Myocyte (in vitro differentiated cells): ENCODE measurements around the gene DCN. TPM values are rescaled to one million over a fixed set of nuclear protein-coding genes. Genes with fewer than 3 reads are reported as not detected.
A peak's percentile ranks its signal among the peaks of the same experiment; 100 is the strongest.

ENCODE experiments used
- DNase-seq: peaks from one replicate; pipeline ENCODE4 v3.0.0-alpha.2; 2012; ENCODE audit warnings: low read depth
- total RNA-seq: library from RNA; depleted of rRNA; stranded (reverse); fragments of >200 nt; gene quantifications from 2 replicates; pipeline ENCODE4 v1.2.3, GENCODE V29; 2014

Gene DCN
- total RNA-seq, 1 donor from 2014 or later = 356 TPM

DNA sequence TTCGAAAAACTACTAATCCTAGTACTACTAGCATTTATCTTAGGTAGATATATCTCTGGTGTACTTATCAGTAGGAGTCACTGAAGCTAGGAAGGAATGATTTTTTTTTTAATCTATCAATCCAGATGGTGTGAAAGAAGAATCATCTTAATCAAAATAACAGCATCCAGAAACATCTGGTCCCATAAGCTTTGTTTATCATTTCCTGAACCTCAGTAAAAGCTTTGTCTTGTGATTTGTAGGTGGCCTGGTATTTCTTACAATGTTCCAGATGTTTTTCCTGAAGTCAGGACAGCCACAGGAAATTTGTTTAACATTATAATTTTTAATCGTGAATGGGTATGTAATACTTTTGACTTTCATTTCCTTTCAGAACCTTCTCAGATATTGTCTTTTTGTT lies 43.3 kb downstream of the DCN start:
- DNase-seq = no peak

DNA sequence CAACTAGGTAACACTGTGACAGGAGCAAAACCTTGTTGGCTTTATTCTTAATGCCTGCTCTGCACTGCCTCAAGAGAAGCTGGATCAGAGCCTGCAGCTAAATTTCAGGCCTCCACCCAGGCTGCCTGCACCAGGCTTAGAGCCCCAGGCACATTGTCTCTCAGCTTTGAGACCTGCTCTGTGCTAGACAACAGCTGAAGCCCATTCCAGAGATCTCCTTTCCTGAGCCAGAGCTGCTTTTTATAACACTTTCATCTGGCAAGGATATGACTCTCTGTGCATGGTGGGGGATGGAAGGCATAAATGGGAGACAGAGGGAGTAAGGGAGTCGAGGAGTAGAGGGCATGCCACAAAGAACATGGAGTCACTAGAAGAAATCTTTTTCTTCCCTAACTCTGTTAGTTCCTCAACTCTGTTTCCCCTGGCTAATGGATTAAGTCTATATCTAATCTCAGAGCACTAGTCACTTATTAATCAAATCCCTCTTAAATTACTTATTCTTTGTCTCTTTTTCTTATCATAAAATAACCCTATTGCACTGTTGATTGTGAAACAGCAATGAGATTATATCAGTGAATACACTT lies 44.2 kb downstream of the DCN start:
- peak; percentile 83 for DNase-seq

DNA sequence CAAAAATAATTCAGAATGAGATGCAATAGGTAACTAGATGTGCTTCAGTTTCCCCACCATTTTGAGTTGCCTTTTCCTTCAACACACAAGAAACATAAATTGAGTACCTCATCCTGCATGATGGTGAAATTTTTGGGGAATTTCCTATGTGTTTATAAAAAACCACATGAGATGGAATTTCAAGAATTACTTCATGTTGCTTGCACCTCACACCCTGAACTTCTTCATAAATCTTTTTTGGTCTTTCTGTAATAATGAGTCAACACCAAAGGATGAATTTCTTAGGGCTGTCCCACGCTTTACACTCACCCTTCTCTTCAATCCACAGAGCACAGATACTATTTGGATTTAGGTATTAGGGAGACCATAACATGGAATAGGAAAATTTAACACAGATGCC lies 48.7 kb downstream of the DCN start:
- DNase-seq = peak; percentile 48

DNA sequence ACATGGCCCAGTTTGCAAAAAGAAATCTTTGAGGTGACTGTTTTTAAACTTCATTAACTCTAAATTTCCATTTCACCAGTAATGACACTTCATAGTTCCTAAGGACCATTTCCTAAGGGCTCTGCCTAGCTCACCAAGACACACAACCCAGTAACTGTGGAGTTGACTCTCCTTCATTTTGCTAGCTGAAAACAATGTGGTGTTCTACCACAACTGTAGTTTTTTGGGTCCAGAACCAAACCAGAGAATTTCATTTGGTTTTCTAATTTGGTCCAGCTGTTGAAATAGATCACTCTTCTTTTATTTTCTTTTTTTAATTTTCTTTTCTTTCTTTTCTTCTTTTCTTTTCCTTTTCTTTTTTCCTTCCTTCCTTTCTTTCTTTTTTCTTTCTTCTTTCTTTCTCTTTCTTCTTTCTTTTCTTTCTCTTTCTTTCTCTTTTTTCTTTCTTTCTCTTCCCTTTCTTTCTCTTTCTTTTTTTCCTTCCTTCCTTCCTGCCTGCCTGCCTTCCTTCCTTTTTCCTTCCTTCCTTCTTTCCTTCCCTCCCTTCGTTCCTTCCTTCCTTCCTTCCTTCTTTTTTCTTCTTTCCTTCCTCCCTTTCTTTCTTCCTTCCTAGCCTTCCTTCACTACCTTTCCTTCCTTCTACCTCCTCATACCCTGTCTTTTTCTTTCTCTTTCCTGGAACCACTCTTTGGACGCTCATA lies 52.8 kb downstream of the DCN start:
- no peak for DNase-seq

DNA sequence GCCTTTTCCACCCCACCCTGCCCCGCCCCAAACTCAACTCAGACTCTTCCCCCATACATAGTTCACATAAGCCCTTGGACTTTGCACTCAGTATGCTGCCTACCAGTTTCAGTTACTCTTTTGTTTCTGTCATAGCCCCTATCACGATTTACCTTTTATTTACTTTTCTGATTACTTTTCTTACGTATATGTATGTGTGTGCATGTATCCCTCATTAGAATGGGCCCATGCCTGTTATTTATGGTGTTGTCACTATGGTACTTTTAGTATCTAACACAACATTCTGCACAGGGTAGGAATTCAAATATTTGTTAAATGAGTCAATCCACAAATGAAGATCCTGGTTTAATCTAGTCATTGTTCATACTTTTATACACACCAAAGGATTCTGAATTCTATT lies 54.9 kb downstream of the DCN start:
- peak; percentile 33 for DNase-seq

DNA sequence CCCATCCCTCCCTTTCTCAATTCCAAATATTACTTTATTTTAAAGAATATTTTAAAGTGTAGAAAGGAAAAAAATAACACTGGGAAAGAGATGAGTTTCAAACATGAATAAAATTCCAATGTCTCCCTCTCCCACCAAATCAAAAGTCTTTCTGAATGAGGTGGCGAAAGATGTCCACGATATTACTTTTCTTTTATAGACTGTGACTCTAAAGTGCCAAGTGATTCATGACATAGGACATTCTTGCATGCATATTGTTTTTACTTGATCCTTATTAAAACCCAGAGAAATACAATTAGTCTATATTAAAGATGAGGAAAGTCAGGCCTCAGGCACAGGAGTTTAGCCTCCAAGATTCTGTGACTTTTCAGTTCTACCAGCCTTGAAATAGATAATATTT lies 55.3 kb downstream of the DCN start:
- DNase-seq = peak; percentile 39

DNA sequence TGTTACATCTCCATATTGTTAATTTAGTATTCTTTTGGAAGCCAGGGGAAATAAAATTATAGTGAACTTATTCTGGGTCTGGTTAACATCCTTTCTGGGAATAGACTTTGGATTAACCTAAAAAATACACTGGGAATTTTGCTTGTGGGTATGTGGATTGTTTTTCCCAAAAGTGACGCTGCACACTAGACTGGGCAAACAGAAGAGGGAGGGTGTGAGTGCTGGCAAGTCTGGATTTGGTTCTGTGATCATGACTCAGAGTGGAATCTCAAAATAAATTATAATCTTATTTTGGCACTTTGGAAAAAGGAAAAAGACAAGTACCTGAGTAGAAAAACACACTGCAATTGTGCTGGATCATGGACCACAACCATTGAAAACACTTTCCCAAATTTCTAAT lies 56.1 kb downstream of the DCN start:
- peak; percentile 59 for DNase-seq

DNA sequence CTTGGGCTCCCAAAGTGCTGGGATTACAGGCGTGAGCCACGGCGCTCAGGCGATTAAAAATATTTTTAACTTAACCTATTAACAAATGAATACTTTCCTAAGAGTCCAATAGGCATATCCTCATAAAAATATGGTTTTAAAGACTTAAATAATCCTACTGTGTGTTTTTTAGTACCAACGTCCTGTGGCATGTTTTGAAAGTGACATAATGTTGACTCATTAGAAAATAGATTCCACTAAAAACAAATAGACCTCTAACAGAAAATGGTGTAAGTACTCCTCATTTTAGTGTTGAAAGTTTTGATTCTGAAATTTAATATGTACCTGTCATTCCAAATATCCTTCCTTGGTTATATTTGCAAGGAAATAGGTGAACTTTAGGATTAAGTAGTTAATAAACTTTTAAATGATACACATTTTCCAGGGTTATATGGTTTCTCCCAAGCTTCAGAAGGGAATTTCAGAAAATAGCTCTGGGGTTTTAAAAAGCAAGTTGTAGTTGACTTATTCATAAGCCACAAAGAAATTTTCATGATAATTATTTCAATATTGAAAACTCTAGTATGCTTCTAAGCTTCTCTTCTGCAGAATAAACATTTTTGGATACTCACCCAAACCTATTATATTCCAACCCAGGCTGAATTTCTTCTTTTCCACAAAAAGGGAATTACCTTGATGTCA lies 59.2 kb downstream of the DCN start:
- DNase-seq = no peak

DNA sequence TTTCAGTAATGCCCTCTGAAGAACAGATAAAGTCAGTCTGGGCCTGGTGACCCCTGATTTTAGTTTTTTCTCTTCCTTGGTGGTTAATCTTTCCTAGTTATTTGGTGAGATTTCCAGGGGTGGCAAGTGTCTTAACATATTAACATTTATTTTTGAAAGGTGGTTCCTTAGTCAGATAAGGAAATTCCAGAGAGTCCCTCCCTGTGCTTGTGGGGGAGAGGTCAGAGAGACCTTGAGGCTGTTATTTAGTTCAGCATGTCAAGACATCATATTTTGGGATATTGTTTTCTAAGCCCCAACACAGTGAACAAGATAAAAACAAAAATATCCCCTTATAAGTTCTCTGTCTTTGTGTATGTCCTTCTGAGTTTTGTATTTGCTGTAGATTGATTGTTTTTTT lies 61.8 kb downstream of the DCN start:
- DNase-seq = no peak

DNA sequence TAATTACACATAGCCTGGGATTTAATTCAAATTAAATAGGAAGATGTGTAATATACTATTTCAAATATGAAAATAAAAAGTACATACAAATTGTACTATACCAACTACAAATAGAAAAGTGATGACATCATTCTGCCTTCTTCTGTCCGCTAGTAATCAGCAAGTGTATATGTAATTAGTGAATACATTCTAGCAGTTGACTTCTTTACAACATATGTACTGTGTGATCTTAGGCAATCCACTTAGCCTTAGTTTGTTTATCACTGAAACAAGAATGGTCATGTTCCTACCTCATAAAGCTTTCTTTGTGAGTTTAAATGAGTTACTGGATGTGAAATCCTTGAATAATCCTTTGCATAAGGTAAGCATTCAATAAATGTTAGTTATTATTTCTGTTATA lies 63.5 kb downstream of the DCN start:
- no peak for DNase-seq

DNA sequence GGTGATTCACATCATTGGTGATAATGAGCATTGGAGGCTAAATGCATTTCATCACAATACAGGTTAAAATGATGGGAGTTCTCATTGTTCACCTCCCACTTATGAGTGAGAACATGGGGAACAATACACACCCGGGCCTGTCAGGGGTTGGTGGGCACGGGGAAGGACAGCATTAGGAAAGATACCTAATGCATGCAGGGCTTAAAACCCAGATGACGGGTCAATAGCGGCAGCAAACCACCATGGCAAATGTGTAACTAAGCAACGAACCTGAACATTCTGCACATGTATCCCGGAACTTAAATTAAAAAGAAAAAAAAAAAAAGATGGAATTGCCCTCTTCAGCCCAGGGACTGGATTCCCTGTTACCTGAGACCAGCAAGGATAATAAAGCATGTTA lies 69.0 kb downstream of the DCN start:
- DNase-seq = no peak

DNA sequence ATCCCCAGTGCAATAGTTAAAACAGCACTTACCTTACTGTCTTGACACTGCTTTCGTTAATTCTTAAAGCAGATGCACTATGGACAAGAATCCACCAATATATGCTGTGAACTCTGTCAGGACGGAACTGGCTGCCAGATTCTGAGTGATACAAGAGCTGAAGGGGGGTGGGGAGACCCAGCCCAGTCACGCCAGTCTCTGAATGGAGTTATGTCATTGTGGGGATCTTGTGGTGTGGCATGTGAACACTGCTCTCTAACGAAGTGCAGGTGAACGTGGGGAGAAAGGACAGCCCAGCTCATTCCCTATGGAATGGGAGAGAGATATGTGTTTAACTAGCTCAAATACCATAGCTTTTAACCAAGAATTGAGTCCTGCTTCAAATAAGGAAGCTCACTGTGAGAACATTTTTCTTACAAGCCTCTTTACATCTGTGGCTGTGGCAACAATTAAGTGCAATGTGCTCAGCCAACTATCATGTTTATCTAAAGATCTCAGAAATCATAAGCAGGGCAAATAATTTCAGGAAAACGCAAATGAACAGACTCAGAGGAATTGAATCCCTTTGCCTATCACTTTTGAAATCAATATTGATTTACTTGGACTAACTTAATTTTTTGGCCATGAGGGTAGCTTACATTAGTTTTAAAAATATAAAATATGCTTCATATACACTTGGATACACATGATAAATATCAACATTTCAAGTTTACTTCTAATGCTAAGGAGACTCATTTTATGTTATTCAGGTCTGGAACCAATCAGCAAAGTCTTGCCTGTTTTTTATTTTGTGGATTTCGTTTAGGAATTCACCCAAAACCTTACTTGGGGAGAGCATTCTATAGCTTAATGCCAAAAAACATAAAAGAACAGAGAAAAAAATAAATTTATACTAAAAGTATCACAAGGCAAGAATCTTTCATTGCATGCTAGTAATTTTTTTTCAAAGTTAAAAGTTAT lies 71.0 kb downstream of the DCN start, which contains the start of gene LUM:
TSS of gene LUM (minus strand) at position 129 of the 960 bp plus-strand sequence. CDS start 2,515 bp downstream, outside the sequence.
- peak; percentile 76 for DNase-seq

DNA sequence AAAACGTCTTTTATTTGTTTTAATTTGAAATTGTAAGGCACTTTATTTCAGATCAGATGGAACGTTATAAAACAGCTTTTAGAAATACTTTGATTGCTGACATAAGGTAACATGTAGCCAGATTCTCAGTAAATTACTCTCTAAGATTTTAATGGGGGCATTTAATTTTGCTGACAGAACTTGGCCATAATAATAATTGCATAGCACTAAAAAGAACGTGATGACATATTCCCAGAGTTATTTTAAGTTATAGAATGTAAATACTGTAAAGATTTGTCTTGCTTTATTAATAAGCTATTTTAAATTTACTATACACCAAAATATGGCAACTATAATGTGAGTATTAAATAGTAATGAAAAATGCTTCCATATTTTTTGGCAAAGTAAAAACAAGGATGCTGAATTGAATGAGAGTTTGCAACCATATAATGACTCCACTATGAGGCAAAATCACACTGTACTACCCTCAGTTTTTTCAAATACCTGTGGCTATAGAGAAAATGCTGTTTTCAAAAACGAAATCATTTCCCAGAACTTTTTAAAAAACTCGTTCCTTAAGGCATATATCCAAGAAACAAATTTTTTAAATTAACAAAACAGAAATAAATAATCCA lies 72.2 kb downstream of the DCN start:
- DNase-seq = no peak

DNA sequence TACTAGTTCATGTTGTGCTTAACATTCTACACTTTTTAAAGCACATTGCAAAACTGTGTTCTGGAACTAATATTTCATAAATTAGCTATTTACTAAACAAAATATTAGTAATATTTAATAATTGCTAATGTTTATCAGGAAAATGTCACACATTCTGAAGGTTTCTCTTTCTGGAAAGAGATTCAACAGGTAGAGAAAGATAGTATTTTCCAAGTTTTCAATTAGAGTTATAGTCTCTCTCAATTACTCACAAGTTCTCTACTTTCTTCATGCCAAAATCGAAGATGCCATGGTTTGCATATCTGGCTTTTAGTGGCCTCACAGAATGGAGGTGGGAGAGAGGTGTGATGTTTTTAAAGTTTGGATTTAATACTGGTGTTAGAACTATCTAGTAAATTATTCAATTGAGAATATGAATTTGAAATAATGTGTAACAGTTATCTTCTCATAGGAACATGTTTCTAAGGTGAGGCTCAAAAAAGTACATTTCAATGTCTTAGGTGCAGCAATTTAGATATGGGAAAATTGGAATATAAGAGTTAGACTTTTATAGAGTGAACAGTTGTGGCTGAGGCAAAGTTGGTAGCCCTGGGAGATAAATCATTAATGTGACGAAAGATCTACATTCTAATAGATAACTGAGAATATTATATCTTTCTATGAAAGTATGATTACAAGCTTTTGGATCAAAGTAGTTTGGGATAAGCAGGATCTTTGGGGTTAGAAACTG lies 72.9 kb downstream of the DCN start:
- DNase-seq = no peak

DNA sequence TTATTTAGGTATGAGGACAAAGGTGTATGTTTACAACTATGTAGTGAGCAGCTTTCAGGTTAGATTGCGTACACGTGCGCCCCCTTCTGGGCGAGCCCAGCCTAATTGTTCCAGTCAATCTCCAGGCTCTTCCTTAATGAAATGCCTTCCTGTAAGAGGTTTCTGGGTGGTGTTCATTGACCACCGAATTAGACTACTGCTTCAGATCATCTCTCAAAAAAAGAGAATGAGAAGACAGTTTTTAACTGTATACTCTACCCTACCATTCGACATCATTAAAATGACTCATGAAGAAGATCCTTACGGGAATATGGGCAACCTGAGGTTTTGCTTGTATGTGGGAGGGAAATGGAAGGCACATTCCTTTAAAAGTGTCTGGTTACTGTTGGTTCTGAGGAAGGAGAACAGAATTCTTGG lies 73.5 kb downstream of the DCN start:
- DNase-seq = peak; percentile 68

DNA sequence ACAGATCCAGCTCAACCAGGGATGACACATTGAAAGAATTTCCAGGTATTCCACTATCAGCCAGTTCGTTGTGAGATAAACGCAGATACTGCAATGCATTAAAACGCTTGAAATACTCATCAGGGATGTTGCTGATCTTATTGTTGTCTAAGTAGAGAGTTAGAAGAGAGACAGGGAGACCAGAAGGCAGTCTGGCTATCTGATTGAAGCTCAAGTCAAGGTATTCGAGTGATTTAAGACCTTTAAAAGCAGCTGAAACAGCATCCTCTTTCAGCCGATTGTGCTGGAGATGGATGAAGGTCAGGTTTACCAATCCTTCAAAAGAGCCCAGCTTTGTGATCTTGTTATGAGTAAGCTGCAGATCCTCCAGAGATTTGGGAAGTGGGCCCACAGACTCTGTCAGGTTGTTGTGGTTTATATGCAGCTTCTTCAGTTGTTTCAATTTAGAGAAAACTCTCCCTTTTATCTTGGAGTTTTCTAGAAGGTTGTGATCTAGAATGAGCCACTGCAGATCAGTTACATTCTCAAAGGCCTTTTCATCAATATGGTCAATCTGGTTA lies 74.3 kb downstream of the DCN start:
- DNase-seq = no peak

DNA sequence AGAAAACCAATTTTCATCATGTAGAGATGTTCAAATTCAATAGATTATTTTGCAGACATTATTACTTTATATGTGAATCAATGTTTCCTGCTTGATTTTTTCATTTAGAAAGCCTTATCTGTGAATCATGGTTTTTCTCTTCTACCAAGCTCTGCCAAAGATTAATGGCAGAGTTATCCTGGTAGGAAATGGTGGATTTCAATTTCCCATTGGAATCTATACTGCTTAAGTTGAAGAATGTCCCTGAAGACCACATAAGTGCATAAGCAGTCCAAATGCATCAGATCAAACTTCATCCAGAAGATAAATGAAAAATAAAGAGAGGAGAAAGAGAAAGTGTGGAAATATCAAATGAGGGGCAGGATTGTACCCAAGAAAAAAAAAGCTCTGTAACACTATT lies 76.3 kb downstream of the DCN start:
- DNase-seq = no peak

DNA sequence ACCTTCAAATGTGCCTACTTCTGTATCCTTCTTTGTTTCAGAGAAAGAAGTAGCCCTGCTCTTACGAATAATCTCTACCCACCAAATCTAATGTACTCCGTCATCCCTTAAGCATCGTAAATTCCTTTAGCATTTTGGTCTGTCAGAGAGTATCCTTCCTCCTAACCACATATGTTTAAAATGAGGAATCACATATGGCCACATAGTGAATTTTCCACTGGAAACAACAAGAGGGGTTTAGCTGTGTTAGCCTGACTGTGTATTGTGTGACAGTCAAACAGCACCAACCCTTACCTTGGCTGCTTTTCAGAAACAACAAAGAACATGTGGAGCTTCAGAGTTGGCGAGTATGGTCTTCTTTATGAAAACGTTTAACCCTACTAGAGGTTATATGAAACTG lies 76.8 kb downstream of the DCN start:
- no peak for DNase-seq

DNA sequence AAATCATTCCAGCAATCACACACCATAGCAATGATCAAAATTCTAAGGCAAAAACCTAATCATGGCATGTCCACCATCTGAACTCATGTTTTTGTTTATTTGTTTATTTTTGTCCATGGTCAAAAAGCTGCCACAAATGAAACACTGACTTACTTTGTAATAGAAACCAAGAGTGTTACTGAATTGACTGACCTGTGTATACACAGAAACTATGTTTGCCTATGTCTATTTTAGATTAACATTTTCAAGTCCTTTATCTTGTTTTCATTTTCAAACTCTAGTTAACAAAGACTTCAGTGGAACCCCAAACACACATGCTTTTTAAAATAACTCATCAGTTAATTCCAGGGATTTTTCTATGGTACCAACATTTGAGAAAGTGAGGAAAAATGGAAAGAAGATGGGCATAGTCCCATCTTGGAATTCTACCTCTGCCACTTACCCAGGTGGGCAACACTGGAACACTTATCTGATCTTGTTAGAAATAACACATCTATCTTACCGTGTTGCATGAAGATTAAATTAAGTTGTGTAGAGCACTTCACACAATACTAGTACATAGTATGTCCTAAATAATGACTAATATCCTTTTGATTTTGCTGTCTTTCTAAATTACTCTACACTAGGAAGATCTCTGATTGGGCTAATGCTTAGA lies 77.7 kb downstream of the DCN start:
- DNase-seq = no peak
